DMS153 (cell line): Measurements from ENCODE around the gene PRDM1.

Experiments
- DNase-seq: peaks from one replicate; lab custom pipeline; 2025; lab: John Stamatoyannopoulos, UW

The PRDM1 gene

DNA sequence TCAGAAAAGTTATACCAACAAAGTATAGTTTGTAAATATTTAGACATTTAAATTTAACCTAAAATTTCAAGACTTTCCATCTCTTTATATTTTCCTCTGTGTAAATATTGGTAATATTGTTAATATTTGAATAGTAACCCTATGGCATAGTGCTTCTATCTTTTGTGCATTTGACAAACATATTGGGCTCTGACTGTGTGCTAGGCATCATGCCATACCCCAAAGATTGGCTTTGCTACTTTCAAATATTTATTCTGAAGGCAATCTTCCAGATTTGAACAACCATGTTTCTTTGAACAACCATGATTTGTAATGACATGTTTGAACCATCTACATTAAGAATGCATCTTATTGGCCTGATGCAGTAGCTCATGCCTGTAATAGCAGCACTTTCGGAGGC is 15.5 kb upstream of the PRDM1 start:
- no peak for DNase-seq

DNA sequence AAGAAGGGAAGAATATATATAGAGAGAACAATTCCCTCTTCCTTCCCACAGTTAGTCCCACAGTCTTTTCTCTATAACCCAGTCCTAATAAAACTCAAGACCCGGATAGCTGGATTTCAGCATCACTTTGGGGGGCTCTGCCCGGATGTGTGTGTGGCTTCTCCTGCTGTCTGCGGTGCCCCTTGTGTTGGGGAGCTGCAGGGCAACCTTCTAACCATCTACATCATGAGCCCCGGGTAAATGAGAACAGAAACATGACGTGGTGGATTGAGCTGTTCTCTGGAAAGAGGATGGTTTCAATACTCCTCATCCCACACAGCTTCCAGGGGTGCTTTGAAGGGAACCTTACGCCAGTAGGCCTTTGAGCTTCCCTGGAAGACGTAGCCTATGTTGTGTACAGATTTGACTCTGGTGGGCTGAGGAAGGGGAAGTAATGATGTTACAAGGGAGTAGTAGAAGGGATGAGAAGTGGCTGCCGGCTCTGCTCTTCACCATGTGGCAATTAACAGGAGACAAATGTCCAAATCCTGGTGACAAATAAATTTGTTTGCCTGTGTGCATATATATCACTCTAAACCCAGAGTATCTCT is 13.5 kb upstream of the PRDM1 start:
- DNase-seq = no peak

- no peak for DNase-seq
Observed at GRCh38 chr6:106074146-106074545, 12.0 kb upstream of the PRDM1 start.

DNA sequence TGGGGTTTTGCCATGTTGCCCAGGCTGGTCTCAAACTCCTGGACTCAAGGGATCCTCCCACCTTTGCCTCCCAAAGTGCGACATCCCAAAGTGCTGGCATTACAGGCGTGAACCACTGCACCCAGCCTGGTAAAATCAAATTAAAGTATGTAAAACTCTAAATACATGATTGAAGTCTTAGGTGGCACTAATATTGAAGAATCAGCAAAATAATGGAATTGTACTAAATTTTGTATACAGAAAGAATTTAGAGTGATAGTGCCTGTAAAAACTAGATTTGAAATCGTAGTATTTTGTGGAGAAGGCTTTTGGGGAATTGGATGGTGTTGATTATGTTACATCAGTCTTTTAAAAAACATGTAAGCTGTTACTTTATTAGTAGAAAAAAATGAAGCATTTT is 10.0 kb upstream of the PRDM1 start:
- no peak for DNase-seq

DNA sequence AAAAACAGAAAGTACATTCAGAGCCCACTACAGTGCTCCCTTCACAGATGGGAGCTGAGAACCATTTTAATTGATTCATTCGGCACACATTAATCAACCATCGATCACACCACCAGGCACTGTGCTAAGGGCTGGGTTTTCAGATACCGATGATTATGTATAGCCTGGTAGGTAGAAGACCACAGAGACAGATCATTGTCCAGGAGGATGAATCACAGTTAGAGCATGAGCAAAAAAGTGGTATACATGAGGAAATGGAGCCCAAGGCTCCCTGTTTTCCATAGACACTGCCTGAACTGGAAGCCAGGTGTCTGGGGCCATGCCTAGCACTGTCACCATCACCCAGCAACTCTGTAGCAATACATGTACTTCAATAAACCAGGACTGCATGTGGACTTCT is 9.0 kb upstream of the PRDM1 start:
- no peak for DNase-seq

DNA sequence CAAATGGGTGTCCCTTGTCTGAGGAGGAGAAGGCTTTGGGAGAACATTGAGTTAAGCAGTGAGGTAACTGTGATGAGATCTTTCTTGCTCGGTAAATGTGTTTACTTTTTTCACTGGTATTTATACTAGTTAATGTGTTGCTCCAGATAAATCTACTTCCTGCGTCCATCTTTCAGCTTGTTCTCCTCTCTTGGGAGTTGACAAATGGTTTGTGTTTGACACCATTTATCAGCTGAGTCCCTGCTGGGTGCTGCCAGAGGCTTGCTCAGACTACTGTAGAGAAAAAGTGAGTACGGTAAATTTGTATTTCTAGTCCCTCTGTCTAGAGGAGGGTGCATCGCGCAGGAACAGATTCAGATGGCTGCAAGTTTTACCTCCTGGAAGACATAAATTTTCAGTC is 8.3 kb upstream of the PRDM1 start:
- DNase-seq = peak; percentile 44

DNA sequence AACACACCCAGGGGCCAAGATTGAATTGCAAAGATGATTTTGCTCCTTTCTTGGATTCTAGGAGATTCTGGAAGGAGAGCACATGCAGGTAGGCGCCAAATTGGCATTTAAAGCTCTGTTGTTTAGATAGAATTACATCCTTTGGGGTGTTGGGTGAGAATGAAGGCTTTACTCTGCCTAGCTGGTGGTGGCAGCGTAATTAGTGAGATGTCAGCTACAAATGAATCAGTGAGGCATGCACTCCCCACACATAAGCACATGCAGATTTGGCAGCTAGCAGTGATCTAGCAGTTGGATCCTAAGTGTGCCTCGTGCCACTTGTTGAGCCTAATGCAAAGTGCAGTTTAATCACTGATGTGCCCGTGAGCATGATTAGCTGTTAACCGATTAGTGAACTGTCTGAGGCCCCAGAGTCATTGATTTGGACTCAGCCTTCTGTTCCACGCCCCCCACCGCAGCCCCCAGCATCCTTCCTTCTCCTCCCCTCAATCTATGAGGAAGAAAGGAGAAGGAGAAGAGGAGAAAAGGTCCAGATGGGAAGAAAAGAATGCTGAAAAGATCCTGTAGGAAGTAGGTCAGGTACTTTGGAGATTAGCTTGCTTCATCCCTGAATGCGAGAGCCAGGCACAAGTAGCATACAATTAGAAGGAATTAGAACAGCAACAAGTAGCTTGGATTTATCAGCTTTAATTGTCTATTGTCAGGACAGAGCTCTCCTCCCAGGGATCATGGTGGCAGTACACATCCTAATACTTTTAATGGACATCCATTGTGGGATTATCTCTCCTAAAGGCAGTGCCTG is 6.0 kb upstream of the PRDM1 start:
- DNase-seq = no peak

DNA sequence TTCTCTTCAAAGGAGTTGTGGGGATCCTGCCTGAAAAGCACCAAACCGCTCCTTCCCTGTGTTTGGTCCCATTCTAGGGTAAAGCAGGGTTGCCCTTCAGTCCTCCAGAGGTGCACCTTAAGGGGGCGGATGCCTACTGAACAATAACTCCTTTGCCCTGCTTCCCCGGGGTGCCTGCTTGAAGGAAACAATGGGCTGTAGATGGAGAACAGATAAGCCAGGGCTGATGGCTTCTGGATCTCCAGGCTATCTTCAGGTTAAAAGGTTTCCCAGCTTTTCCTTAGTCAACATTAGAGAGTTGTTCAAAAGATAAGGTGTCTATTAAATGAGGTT is 5.4 kb upstream of the PRDM1 start:
- no peak for DNase-seq

- DNase-seq = no peak
Observed at GRCh38 chr6:106081715-106082114, 4.4 kb upstream of the PRDM1 start.

GRCh38 chr6:106082735-106083398 is 3.3 kb upstream of the PRDM1 start:
- no peak for DNase-seq

- no peak for DNase-seq
Observed at GRCh38 chr6:106083618-106084017, 2.5 kb upstream of the PRDM1 start.

DNA sequence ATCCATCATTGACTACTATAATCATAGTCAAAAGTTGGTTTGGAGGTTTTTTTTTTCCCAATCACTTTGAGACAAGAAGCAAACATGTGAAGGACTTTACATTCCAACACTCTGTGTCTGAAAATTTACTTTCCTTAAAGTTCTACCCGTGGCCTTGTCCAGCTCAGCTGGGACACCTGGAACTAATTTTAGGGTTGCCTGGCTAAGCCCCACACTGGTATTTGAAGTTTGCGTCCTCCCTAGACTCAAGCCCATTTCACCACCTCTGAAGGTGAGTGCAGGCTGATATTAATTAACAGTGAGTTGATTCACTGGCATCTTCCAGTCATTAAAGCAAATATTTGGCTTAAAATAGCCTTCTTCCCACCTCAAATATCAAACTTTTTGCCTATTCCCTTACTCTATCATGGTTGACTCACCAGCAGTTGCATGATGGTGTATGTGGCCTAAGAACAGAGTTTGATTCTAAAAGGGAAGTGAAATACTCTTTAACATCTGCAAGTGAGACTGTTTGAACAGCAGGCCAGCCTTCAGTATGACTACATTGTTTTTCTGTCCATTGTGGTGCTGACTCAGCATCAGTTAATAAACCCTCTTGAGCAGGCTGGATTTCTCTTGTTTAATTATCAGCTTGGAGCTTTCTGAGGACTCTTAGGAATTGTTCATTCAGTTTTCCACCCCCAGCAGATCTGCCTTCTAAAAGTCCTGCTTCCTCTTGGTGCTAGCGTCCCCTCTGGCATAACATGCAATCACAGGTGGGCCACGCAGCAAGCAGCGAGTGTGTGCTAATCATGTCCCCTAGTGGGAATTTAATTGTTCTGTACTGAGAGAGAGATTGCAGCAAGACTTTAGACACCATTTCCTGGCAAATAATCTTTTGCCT is 1.8 kb upstream of the PRDM1 start:
- peak; percentile 74 for DNase-seq

DNA sequence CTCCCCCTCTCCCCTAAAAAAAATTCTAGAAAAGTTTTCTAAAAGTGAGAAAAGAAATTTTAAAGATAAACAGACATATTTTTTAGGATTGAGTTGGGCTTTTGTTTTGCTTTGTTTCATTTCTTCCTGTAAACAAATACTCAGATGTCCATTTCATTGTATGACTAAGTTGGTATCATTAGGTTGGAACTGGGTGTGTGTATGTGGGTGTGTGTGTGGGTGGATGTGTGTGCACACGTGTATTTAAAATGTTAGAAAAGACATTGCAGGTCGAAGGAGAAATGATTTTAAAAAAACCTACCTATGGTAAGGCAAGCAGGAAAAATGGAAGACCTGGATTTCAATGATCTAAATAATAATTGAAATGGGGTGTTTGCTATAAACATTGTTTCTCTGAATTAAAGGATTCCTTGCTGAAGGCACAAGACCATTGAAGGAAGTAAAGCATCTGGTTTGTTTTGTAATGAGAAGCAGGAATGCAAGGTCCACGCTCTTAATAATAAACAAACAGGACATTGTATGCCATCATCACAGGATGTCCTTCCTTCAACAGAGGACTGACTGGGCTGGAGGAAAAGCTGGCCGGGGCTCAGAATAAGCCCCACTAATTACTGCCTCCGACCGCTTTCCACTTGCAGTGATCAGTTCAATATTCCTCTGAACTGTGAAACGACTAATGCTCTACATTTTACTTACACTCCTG is 996 bp upstream of the PRDM1 start:
- DNase-seq = no peak

DNA sequence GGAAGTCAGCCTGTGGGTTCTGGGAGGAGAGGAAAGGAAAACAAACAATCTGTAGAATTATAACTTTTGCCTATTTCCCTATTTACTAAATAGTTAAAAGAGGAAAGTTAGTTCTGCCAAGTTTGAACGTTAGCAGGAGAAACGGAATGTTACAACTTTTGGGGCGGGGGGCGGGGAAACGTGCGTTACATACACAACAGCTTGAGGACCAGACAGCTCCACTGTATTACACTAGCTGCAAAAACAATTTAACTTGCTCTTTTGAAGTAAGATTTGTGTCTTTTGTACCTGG is 498 bp upstream of the PRDM1 start:
- DNase-seq = no peak

- no peak for DNase-seq
Observed at GRCh38 chr6:106086814-106087175, 659 bp downstream of the PRDM1 start.

- no peak for DNase-seq
Observed at GRCh38 chr6:106087548-106088325, 1.6 kb downstream of the PRDM1 start.

- no peak for DNase-seq
Observed at GRCh38 chr6:106090001-106090400, 3.9 kb downstream of the PRDM1 start.

GRCh38 chr6:106092279-106092678 is 6.1 kb downstream of the PRDM1 start:
- DNase-seq = no peak

- no peak for DNase-seq
Observed at GRCh38 chr6:106094261-106094963, 8.3 kb downstream of the PRDM1 start.

GRCh38 chr6:106094964-106095335 is 8.8 kb downstream of the PRDM1 start:
- DNase-seq = no peak
